HG02970 (cell line): Measurements from ENCODE around the gene KAT5.
"Not testable (repeated sequence)": the region's sequence is repeated elsewhere in the genome, so short reads cannot be mapped to it uniquely, and the experiment has no call there.

Experiments used
- ATAC-seq: cut with Tn5 transposase; IDR thresholded peaks from one replicate; pipeline ENCODE4 v1.9.1; 2021; ENCODE audit warnings: mild to moderate bottlenecking, moderate library complexity, moderate number of reproducible peaks; ENCODE audit not compliant: unreplicated experiment, low FRiP score

The KAT5 gene

GRCh38 chr11:65742353-65742752 is 30.3 kb downstream of the KAT5 start:
- ATAC-seq = no peak

GRCh38 chr11:65743681-65744025 is 31.6 kb downstream of the KAT5 start:
- no peak for ATAC-seq

GRCh38 chr11:65744026-65744698 is 32.1 kb downstream of the KAT5 start:
- ATAC-seq = no peak

- ATAC-seq = no peak
Observed at GRCh38 chr11:65744699-65745042, 32.6 kb downstream of the KAT5 start.

GRCh38 chr11:65745049-65745448 is 33.0 kb downstream of the KAT5 start:
- ATAC-seq = no peak

- not testable (repeated sequence) for ATAC-seq
Observed at GRCh38 chr11:65762169-65762568, 50.1 kb downstream of the KAT5 start.

- ATAC-seq = not testable (repeated sequence)
Observed at GRCh38 chr11:65762816-65763215, 50.8 kb downstream of the KAT5 start.

GRCh38 chr11:65764434-65764833 is 52.4 kb downstream of the KAT5 start:
- no peak for ATAC-seq

GRCh38 chr11:65766535-65766934 is 54.5 kb downstream of the KAT5 start:
- no peak for ATAC-seq

GRCh38 chr11:65767406-65767805 is 55.4 kb downstream of the KAT5 start:
- no peak for ATAC-seq

GRCh38 chr11:65767806-65768205 is 55.8 kb downstream of the KAT5 start:
- ATAC-seq = not testable (repeated sequence)
